Testis (tissue), 3 donors: ENCODE measurements around the gene PTPRG. TPM values are rescaled to one million over a fixed set of nuclear protein-coding genes. Genes with fewer than 3 reads are reported as not detected.

Source experiments
- DNase-seq: peaks from one replicate; pipeline ENCODE4 v3.0.0-alpha.2; 2019
- H3K27ac ChIP-seq, 2 donors: fragments of 200-600 bp; sonication (generic); one replicate each; pipeline ENCODE4 v1.5.1; 2019
- H3K27me3 ChIP-seq: fragments of 200-600 bp; sonication (generic); one replicate; pipeline ENCODE4 v1.5.1; 2019
- H3K36me3 ChIP-seq: fragments of 200-600 bp; sonication (generic); one replicate; pipeline ENCODE4 v1.5.1; 2017; ENCODE audit warnings: low read depth; ENCODE audit errors: missing control alignments
- H3K4me1 ChIP-seq: fragments of 200-600 bp; sonication (generic); one replicate; pipeline ENCODE4 v1.5.1; 2019
- H3K4me3 ChIP-seq, 2 donors: fragments of 200-600 bp; sonication (generic); one replicate each; pipeline ENCODE4 v1.5.1; 2017 to 2019
- H3K9me3 ChIP-seq: fragments of 200-600 bp; sonication (generic); one replicate; pipeline ENCODE4 v1.5.1; 2017
- CTCF ChIP-seq, 3 experiments: fragments of 450-650 bp in 2 of 3; fragments of 200-600 bp in 1 of 3; sonication (generic) in 1 of 3; IDR thresholded peaks; one replicate each; pipeline ENCODE4 v1.5.1; 2016 to 2019; ENCODE audit warnings: antibody characterized with exemption in 3 of 3, mild to moderate bottlenecking in 2 of 3, moderate library complexity in 1 of 3
- POLR2A ChIP-seq: fragments of 450-650 bp; IDR thresholded peaks from one replicate; pipeline ENCODE4 v1.6.1; 2017; ENCODE audit warnings: antibody characterized with exemption, mild to moderate bottlenecking, moderate library complexity
- WGBS, 2 donors: methylation state at CpG; one replicate each; pipeline ENCODE4 v1.1.5; 2018; 5-methylcytosine and 5-hydroxymethylcytosine counted together
- intact Hi-C: fragments of 100-400 bp; cut with DNase I; formaldehyde crosslinking; loops from one replicate; pipeline ENCODE4 v1.15.1; 2023; ENCODE audit warnings: low total_unique reads
- polyA plus RNA-seq: library from polyadenylated mRNA; stranded (reverse); fragments of 350-450 nt; fragmentation: Illumina TruSeq; extraction: RNeasy Lipid Tissue Mini Kit (QIAGEN cat#74804); gene quantifications from one replicate; pipeline ENCODE4 v1.2.3, GENCODE V29; 2014; ENCODE audit warnings: low read depth, low replicate concordance; ENCODE audit not compliant: insufficient read depth
- total RNA-seq, 2 donors: library from RNA; depleted of rRNA; stranded (reverse); fragments of >200 nt; gene quantifications; one replicate each; pipeline ENCODE4 v1.2.3, GENCODE V29; 2016

PTPRG gene
- total and polyA plus RNA-seq, 3 donors from 2014 or later, result 26.3 to 107 (median 75.4) TPM

DNA sequence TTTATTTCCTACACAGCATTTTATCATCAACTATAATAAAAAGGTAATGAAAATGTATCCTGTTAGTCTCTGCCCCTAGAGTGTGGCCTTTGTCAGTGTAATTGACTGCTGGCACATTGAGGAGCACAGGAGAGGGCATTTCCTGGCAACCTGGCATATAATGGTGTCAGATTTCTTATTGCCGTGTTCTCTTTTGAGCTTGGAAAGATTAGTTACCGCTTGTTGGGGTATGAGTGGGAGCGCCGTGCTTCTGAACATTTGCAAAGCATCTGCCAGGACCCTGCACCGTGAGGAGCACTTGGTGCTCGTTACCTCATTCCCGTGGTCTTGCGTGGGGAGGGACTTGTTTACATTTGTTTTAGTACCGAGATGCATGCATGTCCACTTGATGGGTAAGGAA is 124.4 kb downstream of the PTPRG start:
- Histone ChIP-seq H3K9me3 (no peaks in the 10 kb centered on the region), H3K27me3 (no peaks in the 10 kb centered on the region), H3K4me1 (peaks cover 14% of the 10 kb centered on the region), H3K27ac (no peak overlapping the region), H3K4me3 (no peak overlapping the region), H3K36me3 (no peaks in the 10 kb centered on the region)
- TF ChIP-seq CTCF (IDR thresholded peaks at IDR 0.05), result no peak
- TF ChIP-seq POLR2A, result no peak
- WGBS, 2 donors, result 58 to 85% methylated on average over 9 of the region's 9 CpGs
- no peak for DNase-seq
- intact Hi-C loops, result no loop called here

- Histone ChIP-seq H3K9me3 (no peaks in the 10 kb centered on the region), H3K36me3 (no peaks in the 10 kb centered on the region), H3K27me3 (no peaks in the 10 kb centered on the region), H3K4me1 (peaks cover 14% of the 10 kb centered on the region), H3K27ac (no peak overlapping the region), H3K4me3 (no peak overlapping the region)
- TF ChIP-seq CTCF (IDR thresholded peaks at IDR 0.05) (no peak), POLR2A (no peak)
- intact Hi-C loops, result no loop called here
- WGBS, 2 donors, result 87 to 89% methylated on average over 3 of the region's 3 CpGs
- no peak for DNase-seq
Observed at GRCh38 chr3:61686228-61686648, 124.9 kb downstream of the PTPRG start.

DNA sequence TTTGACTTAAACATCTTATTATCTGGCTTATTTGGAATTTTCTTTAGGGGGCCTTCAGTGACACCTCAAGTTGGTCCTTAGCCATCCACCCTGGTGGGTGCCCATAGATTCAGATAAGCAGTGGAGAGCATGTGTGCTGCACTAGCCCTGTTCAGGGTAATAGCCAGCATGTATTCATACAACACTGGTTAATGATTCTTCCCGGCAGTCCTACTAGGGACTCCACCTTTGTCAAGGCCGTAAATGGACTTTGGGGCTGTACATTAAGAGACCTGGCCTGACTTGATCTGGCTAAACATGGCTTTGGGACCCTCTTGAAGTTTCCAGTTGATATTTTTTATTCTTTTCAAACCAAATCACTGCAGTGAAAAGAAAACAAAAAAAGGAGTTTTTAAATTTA is 125.8 kb downstream of the PTPRG start:
- no peaks in the 10 kb centered on the region for H3K27me3 ChIP-seq
- intact Hi-C loops, result no loop called here
- no peaks in the 10 kb centered on the region for H3K36me3 ChIP-seq
- H3K4me1 ChIP-seq, result peaks cover 14% of the 10 kb centered on the region
- no peaks in the 10 kb centered on the region for H3K9me3 ChIP-seq
- no peak for TF ChIP-seq CTCF (IDR thresholded peaks at IDR 0.05)
- TF ChIP-seq POLR2A, result no peak
- 94 to 100% methylated on average over 2 of the region's 2 CpGs for WGBS, 2 donors
- H3K27ac ChIP-seq, result no peak overlapping the region
- no peak overlapping the region for H3K4me3 ChIP-seq
- no peak for DNase-seq

- Histone ChIP-seq H3K9me3 (no peaks in the 10 kb centered on the region), H3K27ac (no peak overlapping the region), H3K4me1 (peaks cover 14% of the 10 kb centered on the region), H3K4me3 (no peak overlapping the region), H3K27me3 (no peaks in the 10 kb centered on the region), H3K36me3 (no peaks in the 10 kb centered on the region)
- DNase-seq, result no peak
- no peak for TF ChIP-seq POLR2A
- intact Hi-C loops, result no loop called here
- WGBS, 2 donors, result 79 to 92% methylated on average over 5 of the region's 5 CpGs
Observed at GRCh38 chr3:61687663-61688306, 126.4 kb downstream of the PTPRG start.

GRCh38 chr3:61688307-61688984 is 127.1 kb downstream of the PTPRG start:
- Histone ChIP-seq H3K27ac (no peak overlapping the region), H3K27me3 (no peaks in the 10 kb centered on the region), H3K9me3 (no peaks in the 10 kb centered on the region), H3K4me3 (no peak overlapping the region), H3K4me1 (peaks cover 10% of the 10 kb centered on the region), H3K36me3 (no peaks in the 10 kb centered on the region)
- intact Hi-C loops, result no loop called here
- no peak for DNase-seq
- no peak for TF ChIP-seq CTCF (IDR thresholded peaks at IDR 0.05)
- no peak for TF ChIP-seq POLR2A
- WGBS, 2 donors, result 80 to 86% methylated on average over 13 of the region's 13 CpGs
